Stimulated activated CD4-positive, alpha-beta T cell treated with anti-CD3 and anti-CD28 coated beads, Interleukin-15, amount 100 ng/mL, for 24 hours (primary cell): ENCODE measurements around the gene CDHR5.
"Not testable (repeated sequence)": the region's sequence is repeated elsewhere in the genome, so short reads cannot be mapped to it uniquely, and the experiment has no call there.

Experiments used
- DNase-seq: peaks from one replicate; pipeline ENCODE4 v3.0.0-alpha.2; 2020

The CDHR5 gene

DNA sequence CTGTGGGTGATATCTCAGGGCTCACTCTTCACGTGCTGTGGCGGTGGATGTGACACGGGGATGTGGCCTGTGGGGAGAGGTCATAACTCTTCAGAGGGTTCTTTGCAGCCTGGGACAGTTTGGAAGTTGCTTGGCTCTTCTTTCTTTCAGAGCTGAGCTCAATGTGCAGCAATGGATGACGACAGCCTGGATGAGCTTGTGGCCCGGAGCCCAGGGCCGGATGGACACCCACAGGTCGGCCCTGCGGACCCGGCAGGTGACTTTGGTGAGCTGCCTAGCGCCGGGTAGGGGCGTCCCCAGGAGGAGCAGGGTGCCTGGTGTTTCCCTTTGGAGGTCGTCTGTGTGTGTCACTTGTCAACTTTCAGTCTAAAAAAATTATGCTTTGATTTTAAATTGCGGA, 43.4 kb downstream of the CDHR5 start:
- no peak for DNase-seq

DNA sequence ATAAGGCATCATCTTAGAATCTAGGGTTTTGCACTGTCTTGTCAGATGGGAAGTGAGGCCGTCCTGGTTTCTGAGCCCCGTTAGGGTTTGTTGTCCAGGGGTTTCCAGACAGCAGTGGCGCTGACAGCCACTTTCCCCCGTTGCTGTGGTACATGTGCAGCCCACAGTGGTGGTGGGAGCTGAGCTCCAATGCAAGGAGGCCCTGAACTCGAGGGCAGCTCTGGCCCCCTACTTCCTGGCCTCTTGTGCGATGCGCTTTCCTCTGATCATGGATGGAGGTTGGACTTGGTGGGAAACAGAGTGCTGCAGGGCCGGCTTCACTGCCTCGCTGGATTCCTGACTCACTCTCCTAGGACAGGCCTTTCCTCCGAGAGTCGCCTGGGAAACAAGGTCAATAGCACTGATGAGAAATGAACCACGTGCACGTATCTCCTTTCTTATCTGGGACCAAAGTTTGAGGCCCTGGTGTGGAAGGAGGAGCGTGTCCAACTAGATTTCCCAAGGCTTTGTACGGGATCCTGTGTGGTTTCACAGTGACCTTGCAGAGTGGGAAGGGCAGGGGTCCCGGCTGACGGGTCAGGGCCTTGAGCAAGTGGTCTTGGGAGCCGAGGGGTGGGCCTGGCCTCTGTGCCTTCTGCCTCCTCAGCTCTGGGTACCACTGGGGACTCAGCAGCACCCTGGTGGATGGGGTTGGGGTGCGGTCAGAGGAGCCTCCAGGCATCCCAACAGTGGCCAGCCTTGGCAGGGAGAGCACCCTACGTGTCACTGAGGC, 44.7 kb downstream of the CDHR5 start:
- DNase-seq, result no peak

- DNase-seq, result no peak
These were observed 46.3 kb downstream of the CDHR5 start for GRCh38 chr11:578276-579035.

DNA sequence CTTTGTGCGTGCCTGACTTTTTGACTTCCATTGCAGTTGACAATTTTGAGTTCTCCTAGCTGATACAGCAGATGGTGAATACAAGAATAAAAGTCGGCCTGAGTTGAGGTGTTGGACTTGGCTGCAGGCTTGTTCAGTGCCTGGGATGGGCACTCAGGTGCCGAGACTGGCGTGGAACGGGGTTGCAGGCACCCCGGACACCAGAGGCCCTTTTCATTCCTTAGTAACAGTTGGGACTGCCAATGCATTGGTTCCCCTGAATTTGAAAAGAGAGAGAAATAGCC, 47.2 kb downstream of the CDHR5 start:
- DNase-seq, result no peak

DNA sequence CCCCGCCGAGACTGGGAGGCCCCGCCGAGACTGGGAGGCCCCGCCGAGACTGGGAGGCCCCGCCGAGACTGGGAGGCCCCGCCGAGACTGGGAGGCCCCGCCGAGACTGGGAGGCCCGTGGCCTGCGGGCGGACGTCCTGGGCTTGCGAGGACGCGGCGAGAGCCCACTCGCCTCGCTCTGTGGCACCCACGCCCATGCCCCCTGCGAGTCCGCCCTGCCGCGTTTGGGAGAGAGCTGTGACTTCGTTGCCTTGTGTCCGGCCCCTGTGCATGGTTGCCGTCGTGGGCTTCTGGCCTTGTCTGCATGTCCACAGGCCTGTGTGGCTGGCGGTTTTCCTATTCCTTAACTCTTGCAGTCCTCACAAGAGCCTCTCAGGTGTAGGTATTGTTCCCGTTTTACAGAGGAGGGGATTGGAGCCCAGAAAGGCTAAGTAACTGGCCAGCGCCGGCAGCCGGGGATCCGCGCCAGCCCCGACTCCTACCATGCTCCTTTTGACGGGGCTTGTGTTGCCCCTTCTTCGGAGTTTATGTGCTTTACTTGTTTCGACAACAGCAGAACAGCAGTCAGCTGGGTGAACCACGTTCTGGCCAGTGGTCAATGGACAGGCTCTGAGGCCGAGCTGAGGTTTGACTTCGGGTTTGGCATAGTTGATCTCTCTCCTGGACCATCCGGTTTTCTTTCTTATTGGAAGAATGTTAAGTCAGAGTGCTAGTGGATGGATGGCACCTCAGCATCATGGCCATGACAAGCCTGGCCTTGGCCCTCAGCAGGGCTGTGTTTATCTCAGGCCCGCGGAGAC, 47.7 kb downstream of the CDHR5 start:
- no peak for DNase-seq

DNA sequence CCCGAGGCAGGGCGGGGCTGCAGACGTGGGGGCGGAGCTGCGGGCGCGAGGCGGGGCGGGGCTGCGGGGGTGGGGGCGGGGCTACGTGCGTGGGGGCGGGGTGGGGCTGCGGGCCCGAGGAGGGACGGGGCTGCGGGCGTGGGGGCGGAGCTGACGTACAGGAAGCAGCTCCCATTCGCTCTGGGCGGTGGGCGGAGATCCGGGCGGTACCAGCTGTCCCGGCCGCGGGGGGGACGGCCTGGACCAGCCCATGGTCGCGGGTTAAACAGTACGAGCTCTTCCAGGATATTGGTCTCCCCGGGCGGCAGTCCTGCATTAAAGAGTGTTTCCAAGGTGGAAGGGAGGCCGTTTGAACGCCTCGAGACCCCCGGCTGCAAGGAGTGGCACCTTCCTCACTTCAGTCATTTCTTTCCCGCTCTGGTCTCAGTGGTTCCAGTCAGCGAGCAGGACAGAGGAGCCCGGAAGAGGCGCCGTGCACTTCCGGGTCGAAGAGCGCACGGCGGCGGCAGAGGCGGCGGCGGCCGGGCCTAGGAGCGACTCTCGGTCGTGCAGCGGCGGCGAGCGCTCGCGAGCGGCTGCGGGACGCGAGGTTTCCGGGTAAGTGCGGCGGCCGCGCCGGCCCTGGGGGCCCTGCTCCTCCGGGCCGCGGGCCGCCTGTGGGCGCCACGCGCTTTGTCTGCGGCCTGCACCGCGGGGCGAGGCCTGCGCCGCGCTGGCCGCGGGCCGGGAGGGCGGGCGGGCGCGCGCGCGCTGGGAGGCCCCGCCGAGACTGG, 48.6 kb downstream of the CDHR5 start, which contains the start of gene PHRF1:
PHRF1 (plus strand) TSS at position 475 of the 773 bp plus-strand sequence. CDS start 5,043 bp downstream, outside the sequence.
- DNase-seq, result peak; percentile 96

- no peak for DNase-seq
These were observed 49.3 kb downstream of the CDHR5 start for GRCh38 chr11:575313-575995.

GRCh38 chr11:574632-575312, 50.0 kb downstream of the CDHR5 start:
- peak; percentile 37 for DNase-seq

DNA sequence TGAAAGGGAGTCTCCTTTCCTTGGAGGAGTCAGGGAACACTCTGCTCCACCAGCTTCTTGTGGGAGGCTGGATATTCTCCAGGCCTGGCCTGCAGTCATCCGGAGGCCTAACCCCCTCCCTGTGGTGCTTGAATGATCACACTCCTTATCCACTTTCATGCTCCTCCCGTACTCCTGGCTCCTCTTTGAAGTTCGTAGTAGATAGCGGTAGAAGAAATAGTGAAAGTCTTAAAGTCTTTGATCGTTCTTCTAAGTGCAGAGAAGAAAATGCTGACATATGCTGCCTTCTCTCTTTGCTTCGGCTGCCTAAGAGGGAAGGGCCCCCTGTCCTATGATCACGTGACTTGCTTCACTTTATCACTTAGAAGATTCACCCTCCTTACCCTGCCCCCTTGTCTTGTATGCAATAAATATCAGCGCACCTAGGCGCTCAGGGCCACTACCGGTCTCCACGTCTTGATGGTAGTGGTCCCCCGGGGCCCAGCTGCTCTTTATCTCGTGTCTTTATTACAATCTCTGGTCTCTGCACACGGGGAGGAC, 50.7 kb downstream of the CDHR5 start:
- not testable (repeated sequence) for DNase-seq

- no peak for DNase-seq
These were observed 51.5 kb downstream of the CDHR5 start for GRCh38 chr11:573146-573759.

- no peak for DNase-seq
These were observed 53.0 kb downstream of the CDHR5 start for GRCh38 chr11:571802-572185.

- no peak for DNase-seq
These were observed 55.4 kb downstream of the CDHR5 start for GRCh38 chr11:569158-569885.

GRCh38 chr11:568306-569157, 56.2 kb downstream of the CDHR5 start:
- peak; percentile 94 for DNase-seq

- DNase-seq, result no peak
These were observed 57.0 kb downstream of the CDHR5 start for GRCh38 chr11:567629-568292.

DNA sequence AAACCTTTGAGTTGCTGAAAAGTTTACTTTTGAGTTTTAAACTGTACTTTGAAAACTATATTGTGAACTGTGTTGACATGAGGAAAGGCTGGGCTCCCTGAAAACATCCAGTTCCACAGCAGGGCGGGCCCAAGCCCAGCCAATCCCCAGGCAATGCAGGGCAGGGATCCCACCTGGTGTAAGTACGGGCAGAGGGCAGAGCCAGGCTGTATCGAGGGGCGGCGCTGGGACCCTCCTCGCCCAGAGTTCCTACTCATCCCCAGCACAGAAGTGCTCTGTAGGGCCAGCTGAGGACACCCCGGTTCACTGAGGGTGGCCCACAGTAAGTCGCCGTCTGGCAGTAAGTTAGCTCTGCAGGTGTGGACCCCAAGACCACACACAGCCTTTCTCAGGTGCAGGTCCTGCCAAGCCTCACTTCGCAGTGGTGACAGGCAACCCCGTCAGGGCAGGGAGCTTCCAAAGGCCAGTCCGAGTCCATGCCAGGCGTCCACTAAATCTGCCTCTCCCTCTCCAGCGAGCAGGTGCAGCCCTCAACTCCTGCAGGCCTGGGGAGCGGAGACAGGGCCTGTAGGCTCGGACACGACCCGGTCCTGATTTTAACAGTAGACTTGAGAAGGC, 57.6 kb downstream of the CDHR5 start:
- DNase-seq, result no peak
